GM12873 (cell line): Measurements from ENCODE around the gene LCN9.

ENCODE experiments used
- CTCF ChIP-seq: IDR thresholded peaks from 2 replicates; pipeline ENCODE4 v1.5.1; 2012; ENCODE audit warnings: low read depth, mild to moderate bottlenecking, moderate library complexity, low read length, control low read depth; ENCODE audit not compliant: insufficient read depth; ENCODE audit errors: missing control alignments

Gene LCN9

GRCh38 chr9:135697226-135697625 lies 34.1 kb downstream of the LCN9 start:
- TF ChIP-seq CTCF = no peak

GRCh38 chr9:135698236-135698635 lies 35.1 kb downstream of the LCN9 start:
- no peak for TF ChIP-seq CTCF

- no peak for TF ChIP-seq CTCF
These were observed 35.7 kb downstream of the LCN9 start for GRCh38 chr9:135698767-135699166.

- no peak for TF ChIP-seq CTCF
These were observed 36.3 kb downstream of the LCN9 start, which contains the start of gene SOHLH1 for GRCh38 chr9:135699440-135699839. Gene SOHLH1, minus strand, starts transcription at chr9:135699481. Its CDS starts 14 bp downstream, at chr9:135699467.

- no peak for TF ChIP-seq CTCF
These were observed 37.4 kb downstream of the LCN9 start for GRCh38 chr9:135700525-135700924.

- TF ChIP-seq CTCF = no peak
These were observed 38.2 kb downstream of the LCN9 start for GRCh38 chr9:135701067-135701958.

GRCh38 chr9:135701959-135702721 lies 39.0 kb downstream of the LCN9 start, which contains the start of gene KCNT1:
Gene KCNT1, plus strand, starts transcription at chr9:135702185. Its CDS starts 74 bp downstream, at chr9:135702259.
- peak; percentile 78 for TF ChIP-seq CTCF
